ENCODE results near the gene ATP11A.

DNA sequence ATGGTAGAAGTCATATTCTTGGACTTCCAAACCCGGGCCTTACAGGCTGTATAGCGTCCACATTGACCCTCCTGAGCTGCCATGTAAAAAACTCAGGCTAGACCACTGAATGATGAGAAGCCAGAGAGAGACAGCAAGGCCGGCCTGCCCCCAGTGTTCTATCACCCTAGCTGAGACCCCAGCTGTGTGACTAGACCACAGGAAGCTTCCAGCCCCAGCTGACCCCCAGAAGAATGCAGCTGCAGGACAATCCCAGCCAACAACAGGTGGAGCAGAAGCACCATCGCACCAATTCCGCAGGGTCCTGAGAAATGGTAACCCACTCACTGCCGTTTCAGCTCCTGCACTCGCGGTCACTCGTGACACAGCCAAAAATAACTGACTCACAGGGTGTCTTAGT is 2.9 kb upstream of the ATP11A start:
- TF ChIP-seq POLR2A (IDR thresholded peaks at IDR 0.05; ENCODE audit: low read length): no peak
- TF ChIP-seq GATA1 (IDR thresholded peaks at IDR 0.05; ENCODE audit: low read depth, low read length): no peak

All from erythroblast (primary cell).